Muscle of leg (tissue), 11 donors: ENCODE measurements around the gene SHD. TPM values are rescaled to one million over a fixed set of nuclear protein-coding genes. Genes with fewer than 3 reads are reported as not detected.
"Not testable (repeated sequence)": the region's sequence is repeated elsewhere in the genome, so short reads cannot be mapped to it uniquely, and the experiment has no call there.

ENCODE experiments used
- DNase-seq: peaks from one replicate; pipeline ENCODE4 v3.0.0; 2013
- H3K27ac ChIP-seq: one replicate; pipeline ENCODE4 v1.5.1; 2013; ENCODE audit warnings: mild to moderate bottlenecking, low read length, control low read depth
- H3K27me3 ChIP-seq: one replicate; pipeline ENCODE4 v1.6.1; 2013; ENCODE audit warnings: low read length; ENCODE audit not compliant: control insufficient read depth, insufficient read depth
- H3K36me3 ChIP-seq: one replicate; pipeline ENCODE4 v1.6.1; 2013; ENCODE audit warnings: low read length; ENCODE audit not compliant: control insufficient read depth, insufficient read depth
- H3K4me1 ChIP-seq: one replicate; pipeline ENCODE4 v1.6.1; 2013; ENCODE audit warnings: low read length; ENCODE audit not compliant: control insufficient read depth, insufficient read depth
- H3K4me3 ChIP-seq: one replicate; pipeline ENCODE4 v1.5.1; 2013; ENCODE audit warnings: low read length, control low read depth
- H3K9me3 ChIP-seq: replicated peaks from 2 replicates; pipeline ENCODE4 v1.6.1; 2013; ENCODE audit warnings: low read depth, low read length; ENCODE audit not compliant: control insufficient read depth
- WGBS: methylation state at CpG from one replicate; pipeline ENCODE4 v1.1.5; 2013; ENCODE audit warnings: missing lambda C conversion rate; ENCODE audit not compliant: insufficient coverage; 5-methylcytosine and 5-hydroxymethylcytosine counted together
- polyA plus RNA-seq, 8 donors: library from polyadenylated mRNA; unstranded; fragments of 120-200 nt; gene quantifications; one replicate each; pipeline versions ENCODE4 v1.2.1 to v1.2.3, GENCODE V29; 2013; ENCODE audit warnings: inconsistent platforms in 1 of 8, low replicate concordance in 1 of 8; ENCODE audit not compliant: insufficient read length in 8 of 8, insufficient read depth in 1 of 8
- total RNA-seq: library from RNA; stranded (reverse); fragments of 120-200 nt; gene quantifications from one replicate; pipeline ENCODE4 v1.2.4, GENCODE V29; 2013

Gene SHD
- total and polyA plus RNA-seq, 9 donors = 40.1 to 139 (median 94.0) TPM

GRCh38 chr19:4237510-4237909 lies 41.6 kb upstream of the SHD start:
- not testable (repeated sequence) for DNase-seq, H3K4me1 ChIP-seq, H3K4me3 ChIP-seq, H3K36me3 ChIP-seq, H3K27ac ChIP-seq, H3K27me3 ChIP-seq, H3K9me3 ChIP-seq
- WGBS = 90% methylated on average over 12 of the region's 16 CpGs

- DNase-seq = no peak
- no peak overlapping the region for H3K4me3 ChIP-seq
- no peaks in the 10 kb centered on the region for H3K27me3 ChIP-seq
- H3K27ac ChIP-seq = no peak overlapping the region
- H3K36me3 ChIP-seq = no peaks in the 10 kb centered on the region
- no peaks in the 10 kb centered on the region for H3K9me3 ChIP-seq
- no peaks in the 10 kb centered on the region for H3K4me1 ChIP-seq
- no CpG with 5 or more reads among the region's 4 CpGs for WGBS
Observed at GRCh38 chr19:4238831-4239230, 40.2 kb upstream of the SHD start.

GRCh38 chr19:4241824-4242430 lies 37.1 kb upstream of the SHD start:
- H3K4me1 ChIP-seq = peaks cover 5% of the 10 kb centered on the region
- no peak overlapping the region for H3K27ac ChIP-seq
- H3K4me3 ChIP-seq = no peak overlapping the region
- no peaks in the 10 kb centered on the region for H3K27me3 ChIP-seq
- no peaks in the 10 kb centered on the region for H3K9me3 ChIP-seq
- DNase-seq = peak; percentile 63
- WGBS = 80% methylated on average over 1 of the region's 5 CpGs
- H3K36me3 ChIP-seq = no peaks in the 10 kb centered on the region

GRCh38 chr19:4245938-4246337 lies 33.1 kb upstream of the SHD start:
- not testable (repeated sequence) for H3K4me1 ChIP-seq, H3K9me3 ChIP-seq, H3K27ac ChIP-seq, H3K4me3 ChIP-seq, H3K27me3 ChIP-seq, DNase-seq
- peaks cover 21% of the 10 kb centered on the region for H3K36me3 ChIP-seq
- WGBS = 90% methylated on average over 2 of the region's 6 CpGs

GRCh38 chr19:4246767-4247593 lies 32.1 kb upstream of the SHD start, which contains the start of gene YJU2:
TSS of gene YJU2 (plus strand) at chr19:4247080. CDS start at chr19:4247147, 67 bp downstream.
- H3K36me3 ChIP-seq = peaks cover 30% of the 10 kb centered on the region

GRCh38 chr19:4256563-4256962 lies 22.5 kb upstream of the SHD start:
- no peak overlapping the region for H3K27ac ChIP-seq
- H3K27me3 ChIP-seq = no peaks in the 10 kb centered on the region
- WGBS = 100% methylated on average over 1 of the region's 4 CpGs
- no peaks in the 10 kb centered on the region for H3K4me1 ChIP-seq
- DNase-seq = no peak
- H3K36me3 ChIP-seq = peaks cover 77% of the 10 kb centered on the region
- H3K4me3 ChIP-seq = no peak overlapping the region
- peaks cover 11% of the 10 kb centered on the region for H3K9me3 ChIP-seq

More at GRCh38 chr19:4246767-4247593, 32.1 kb upstream of the SHD start, which contains the start of gene YJU2:
- Histone ChIP-seq H3K27ac (peak within 1 kb of the TSS; percentile 96), H3K4me3 (peak within 1 kb of the TSS; percentile 56), H3K9me3 (no peaks in the 10 kb centered on the region), H3K4me1 (peaks cover 10% of the 10 kb centered on the region), H3K27me3 (no peaks in the 10 kb centered on the region)
- peak; percentile 99 for DNase-seq
- WGBS = 0% methylated on average over 12 of the region's 45 CpGs

GRCh38 chr19:4257025-4257424 lies 22.0 kb upstream of the SHD start:
- WGBS = 100% methylated on average over 1 of the region's 6 CpGs
- Histone ChIP-seq H3K9me3 (peaks cover 11% of the 10 kb centered on the region), H3K4me1 (no peaks in the 10 kb centered on the region), H3K4me3 (no peak overlapping the region), H3K27ac (no peak overlapping the region), H3K27me3 (no peaks in the 10 kb centered on the region), H3K36me3 (peaks cover 79% of the 10 kb centered on the region)
- no peak for DNase-seq

- no peak overlapping the region for H3K4me3 ChIP-seq
- no peak overlapping the region for H3K27ac ChIP-seq
- H3K9me3 ChIP-seq = peaks cover 11% of the 10 kb centered on the region
- no peak for DNase-seq
- H3K4me1 ChIP-seq = no peaks in the 10 kb centered on the region
- no peaks in the 10 kb centered on the region for H3K27me3 ChIP-seq
- peaks cover 80% of the 10 kb centered on the region for H3K36me3 ChIP-seq
- 94% methylated on average over 28 of the region's 28 CpGs for WGBS
Observed at GRCh38 chr19:4258181-4258580, 20.9 kb upstream of the SHD start.

- Histone ChIP-seq H3K27ac (no peak overlapping the region), H3K9me3 (no peaks in the 10 kb centered on the region), H3K4me1 (no peaks in the 10 kb centered on the region), H3K36me3 (peaks cover 75% of the 10 kb centered on the region), H3K4me3 (no peak overlapping the region), H3K27me3 (no peaks in the 10 kb centered on the region)
- WGBS = 96% methylated on average over 10 of the region's 11 CpGs
- no peak for DNase-seq
Observed at GRCh38 chr19:4260613-4261191, 18.4 kb upstream of the SHD start.

- no peak overlapping the region for H3K4me3 ChIP-seq
- H3K27me3 ChIP-seq = no peaks in the 10 kb centered on the region
- no peaks in the 10 kb centered on the region for H3K9me3 ChIP-seq
- no peak overlapping the region for H3K27ac ChIP-seq
- H3K36me3 ChIP-seq = peaks cover 70% of the 10 kb centered on the region
- H3K4me1 ChIP-seq = peaks cover 4% of the 10 kb centered on the region
- DNase-seq = no peak
- WGBS = 91% methylated on average over 3 of the region's 4 CpGs
Observed at GRCh38 chr19:4264812-4265211, 14.3 kb upstream of the SHD start.
